ENCODE results near the gene NHEJ1. TPM values are rescaled to one million over a fixed set of nuclear protein-coding genes. Genes with fewer than 3 reads are reported as not detected.
"Not testable (repeated sequence)": the region's sequence is repeated elsewhere in the genome, so short reads cannot be mapped to it uniquely, and the experiment has no call there.

NHEJ1 gene
- total RNA-seq, 2 experiments from 2014 or later, result 18.1 to 20.3 TPM

- ChIA-PET POLR2A (interaction anchor here (0.8 kb wide), 1 partner anchor 18 kb away, joined by 4 read pairs; no protein-coding TSS in a partner anchor), CTCF (interaction anchor here (0.9 to 7.5 kb wide), 5 partner anchors 11 to 95 kb away, joined by 5 to 40 read pairs (median 5); partner anchors contain the start of gene DNAJB2)
- H3K4me1 Mint-ChIP-seq; H3K36me3 Mint-ChIP-seq (ENCODE audit: low read depth); DNase-seq; H3K27me3 Mint-ChIP-seq; H3K9me3 Mint-ChIP-seq: not testable (repeated sequence)
- peak overlapping the region; percentile 70 for H3K27ac Mint-ChIP-seq
- peak overlapping the region; percentile 35 for H3K4me3 Mint-ChIP-seq
Measured at GRCh38 chr2:219200502-219201326, 40.1 kb upstream of the NHEJ1 start.

GRCh38 chr2:219199470-219200211, 39.0 kb upstream of the NHEJ1 start:
- no peak overlapping the region for H3K27ac Mint-ChIP-seq
- no peak for DNase-seq
- H3K4me3 Mint-ChIP-seq, result no peak overlapping the region
- ChIA-PET POLR2A (interaction anchor here (0.8 kb wide), 1 partner anchor 17 kb away, joined by 4 read pairs; no protein-coding TSS in a partner anchor), CTCF (interaction anchor here (0.8 to 7.5 kb wide), 6 partner anchors 12 to 468 kb away, joined by 3 to 40 read pairs (median 5); partner anchors contain the start of gene CNPPD1)
- no peaks in the 10 kb centered on the region for H3K27me3 Mint-ChIP-seq
- peaks cover 3% of the 10 kb centered on the region for H3K9me3 Mint-ChIP-seq
- no peaks in the 10 kb centered on the region for H3K36me3 Mint-ChIP-seq (ENCODE audit: low read depth)
- peaks cover 7% of the 10 kb centered on the region for H3K4me1 Mint-ChIP-seq

- no peak overlapping the region for H3K27ac Mint-ChIP-seq
- ChIA-PET CTCF (interaction anchor here (0.8 to 7.5 kb wide), 5 partner anchors 11 to 468 kb away, joined by 3 to 40 read pairs (median 5); partner anchors contain the start of gene CNPPD1), POLR2A (no interaction called here)
- no peaks in the 10 kb centered on the region for H3K27me3 Mint-ChIP-seq
- peaks cover 7% of the 10 kb centered on the region for H3K4me1 Mint-ChIP-seq
- no peak overlapping the region for H3K4me3 Mint-ChIP-seq
- no peak for DNase-seq
- H3K36me3 Mint-ChIP-seq (ENCODE audit: low read depth), result no peaks in the 10 kb centered on the region
- no peaks in the 10 kb centered on the region for H3K9me3 Mint-ChIP-seq
Measured at GRCh38 chr2:219198974-219199373, 38.4 kb upstream of the NHEJ1 start.

GRCh38 chr2:219197388-219197787, 36.8 kb upstream of the NHEJ1 start:
- Mint-ChIP-seq H3K27ac (no peak overlapping the region), H3K36me3 (ENCODE audit: low read depth) (no peaks in the 10 kb centered on the region), H3K4me3 (no peak overlapping the region), H3K9me3 (no peaks in the 10 kb centered on the region), H3K27me3 (no peaks in the 10 kb centered on the region), H3K4me1 (peaks cover 7% of the 10 kb centered on the region)
- DNase-seq, result no peak
- ChIA-PET CTCF (interaction anchor here (1.0 to 7.5 kb wide), 5 partner anchors 15 to 168 kb away, joined by 3 to 40 read pairs (median 4); partner anchors contain the start of gene CNPPD1), POLR2A (no interaction called here)

GRCh38 chr2:219186754-219187456, 26.3 kb upstream of the NHEJ1 start:
- no peak overlapping the region for H3K4me3 Mint-ChIP-seq
- H3K36me3 Mint-ChIP-seq (ENCODE audit: low read depth), result peaks cover 37% of the 10 kb centered on the region
- DNase-seq, result no peak
- no peak overlapping the region for H3K27ac Mint-ChIP-seq
- ChIA-PET POLR2A (no interaction called here), CTCF (no interaction called here)
- peaks cover 30% of the 10 kb centered on the region for H3K4me1 Mint-ChIP-seq
- H3K9me3 Mint-ChIP-seq, result no peaks in the 10 kb centered on the region
- H3K27me3 Mint-ChIP-seq, result no peaks in the 10 kb centered on the region

- Mint-ChIP-seq H3K27ac (no peak overlapping the region), H3K36me3 (ENCODE audit: low read depth) (peaks cover 60% of the 10 kb centered on the region), H3K4me1 (peaks cover 58% of the 10 kb centered on the region), H3K4me3 (no peak overlapping the region), H3K9me3 (no peaks in the 10 kb centered on the region), H3K27me3 (no peaks in the 10 kb centered on the region)
- ChIA-PET POLR2A (no interaction called here), CTCF (interaction anchor here (1.2 to 7.2 kb wide), 3 partner anchors 9 to 14 kb away, joined by 3 to 40 read pairs (median 10); partner anchors contain the start of gene SLC23A3)
- no peak for DNase-seq
Measured at GRCh38 chr2:219184121-219184520, 23.5 kb upstream of the NHEJ1 start.

- no peak for DNase-seq
- ChIA-PET CTCF (interaction anchor here (1.0 to 7.2 kb wide), 7 partner anchors 9 to 112 kb away, joined by 3 to 40 read pairs (median 10); partner anchors contain the start of genes NHEJ1 and ZFAND2B), POLR2A (interaction anchor here (1.1 kb wide), 1 partner anchor 11 kb away, joined by 3 read pairs; no protein-coding TSS in a partner anchor)
- H3K27ac Mint-ChIP-seq, result peak overlapping the region; percentile 56
- H3K36me3 Mint-ChIP-seq (ENCODE audit: low read depth), result peaks cover 61% of the 10 kb centered on the region
- no peak overlapping the region for H3K4me3 Mint-ChIP-seq
- H3K9me3 Mint-ChIP-seq, result no peaks in the 10 kb centered on the region
- H3K4me1 Mint-ChIP-seq, result peaks cover 61% of the 10 kb centered on the region
- H3K27me3 Mint-ChIP-seq, result no peaks in the 10 kb centered on the region
Measured at GRCh38 chr2:219183151-219183772, 22.6 kb upstream of the NHEJ1 start.

GRCh38 chr2:219182331-219183150, 21.9 kb upstream of the NHEJ1 start:
- Mint-ChIP-seq H3K9me3 (no peaks in the 10 kb centered on the region), H3K4me3 (peak overlapping the region; percentile 24), H3K4me1 (peaks cover 63% of the 10 kb centered on the region), H3K36me3 (ENCODE audit: low read depth) (peaks cover 61% of the 10 kb centered on the region), H3K27ac (peak overlapping the region; percentile 72), H3K27me3 (no peaks in the 10 kb centered on the region)
- DNase-seq, result no peak
- ChIA-PET POLR2A (interaction anchor here (0.7 to 1.6 kb wide), 3 partner anchors 11 to 24 kb away, joined by 3 to 4 read pairs (median 4); partner anchors contain the start of gene ZFAND2B), CTCF (interaction anchor here (1.0 to 7.2 kb wide), 10 partner anchors 10 to 112 kb away, joined by 3 to 40 read pairs (median 8); partner anchors contain the start of genes NHEJ1 and ZFAND2B)

- Mint-ChIP-seq H3K4me3 (peak overlapping the region; percentile 24), H3K27me3 (no peaks in the 10 kb centered on the region), H3K9me3 (no peaks in the 10 kb centered on the region), H3K36me3 (ENCODE audit: low read depth) (peaks cover 56% of the 10 kb centered on the region), H3K4me1 (peaks cover 66% of the 10 kb centered on the region), H3K27ac (peak overlapping the region; percentile 72)
- POLR2A ChIA-PET, result interaction anchor here (1.6 kb wide), 1 partner anchor 25 kb away, joined by 4 read pairs; the partner anchor contains the start of gene ZFAND2B
- CTCF ChIA-PET, result interaction anchor here (0.6 to 7.2 kb wide), 10 partner anchors 10 to 113 kb away, joined by 3 to 40 read pairs (median 6); partner anchors contain the start of genes NHEJ1, SLC23A3 and ZFAND2B
- no peak for DNase-seq
Measured at GRCh38 chr2:219181531-219181930, 20.9 kb upstream of the NHEJ1 start.

GRCh38 chr2:219180961-219181360, 20.3 kb upstream of the NHEJ1 start:
- H3K4me1 Mint-ChIP-seq, result peaks cover 64% of the 10 kb centered on the region
- CTCF ChIA-PET, result interaction anchor here (0.6 to 7.2 kb wide), 9 partner anchors 9 to 114 kb away, joined by 3 to 40 read pairs (median 7); partner anchors contain the start of genes NHEJ1, SLC23A3 and ZFAND2B

More at GRCh38 chr2:219180961-219181360, 20.3 kb upstream of the NHEJ1 start:
- no peaks in the 10 kb centered on the region for H3K9me3 Mint-ChIP-seq
- H3K36me3 Mint-ChIP-seq (ENCODE audit: low read depth), result peaks cover 53% of the 10 kb centered on the region
- peak overlapping the region; percentile 78 for H3K27ac Mint-ChIP-seq
- no peak for DNase-seq
- no peaks in the 10 kb centered on the region for H3K27me3 Mint-ChIP-seq
- H3K4me3 Mint-ChIP-seq, result no peak overlapping the region
- POLR2A ChIA-PET, result no interaction called here

Measured in activated CD4-positive, alpha-beta T cell treated with anti-CD3 and anti-CD28 coated beads, Interleukin-2, amount 10 ng/mL, durations not matched to agents 7 days and 5 days (primary cell).